ENCODE data around the gene MMP10. TPM values are rescaled to one million over a fixed set of nuclear protein-coding genes. Genes with fewer than 3 reads are reported as not detected.
"Not testable (repeated sequence)": the region's sequence is repeated elsewhere in the genome, so short reads cannot be mapped to it uniquely, and the experiment has no call there.

Gene MMP10
- total RNA-seq, 1 donor from 2014 or later = 2.0 TPM

DNA sequence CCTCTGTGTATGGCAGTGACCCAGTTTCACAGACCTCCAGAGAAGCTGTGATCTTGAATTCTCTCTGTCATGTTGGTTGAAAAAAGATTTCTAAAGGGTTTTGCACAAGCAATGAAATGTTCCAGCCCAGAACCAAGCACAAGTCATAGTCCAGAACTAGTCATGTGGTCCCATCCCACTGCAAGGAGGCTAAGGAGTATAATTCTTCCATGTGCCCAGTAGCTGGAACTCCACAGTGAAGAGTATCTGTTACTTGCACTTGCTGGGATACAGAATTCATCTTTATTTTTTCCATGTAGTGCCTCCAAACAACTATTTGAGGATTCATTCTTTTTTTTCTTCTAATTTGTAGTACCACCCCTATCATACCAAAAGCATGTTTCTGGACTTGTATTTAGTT lies 45.8 kb downstream of the MMP10 start:
- Mint-ChIP-seq H3K4me1 (ENCODE audit: unreplicated experiment) (no peaks in the 10 kb centered on the region), H3K27me3 (peaks cover 4% of the 10 kb centered on the region), H3K9me3 (no peaks in the 10 kb centered on the region), H3K27ac (no peak overlapping the region), H3K36me3 (no peaks in the 10 kb centered on the region), H3K4me3 (no peak overlapping the region)
- TF ChIP-seq, protein P1, sequence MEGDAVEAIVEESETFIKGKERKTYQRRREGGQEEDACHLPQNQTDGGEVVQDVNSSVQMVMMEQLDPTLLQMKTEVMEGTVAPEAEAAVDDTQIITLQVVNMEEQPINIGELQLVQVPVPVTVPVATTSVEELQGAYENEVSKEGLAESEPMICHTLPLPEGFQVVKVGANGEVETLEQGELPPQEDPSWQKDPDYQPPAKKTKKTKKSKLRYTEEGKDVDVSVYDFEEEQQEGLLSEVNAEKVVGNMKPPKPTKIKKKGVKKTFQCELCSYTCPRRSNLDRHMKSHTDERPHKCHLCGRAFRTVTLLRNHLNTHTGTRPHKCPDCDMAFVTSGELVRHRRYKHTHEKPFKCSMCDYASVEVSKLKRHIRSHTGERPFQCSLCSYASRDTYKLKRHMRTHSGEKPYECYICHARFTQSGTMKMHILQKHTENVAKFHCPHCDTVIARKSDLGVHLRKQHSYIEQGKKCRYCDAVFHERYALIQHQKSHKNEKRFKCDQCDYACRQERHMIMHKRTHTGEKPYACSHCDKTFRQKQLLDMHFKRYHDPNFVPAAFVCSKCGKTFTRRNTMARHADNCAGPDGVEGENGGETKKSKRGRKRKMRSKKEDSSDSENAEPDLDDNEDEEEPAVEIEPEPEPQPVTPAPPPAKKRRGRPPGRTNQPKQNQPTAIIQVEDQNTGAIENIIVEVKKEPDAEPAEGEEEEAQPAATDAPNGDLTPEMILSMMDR (conservative IDR thresholded peaks at IDR 0.05) = no peak
- no peak for DNase-seq (ENCODE audit: extremely low spot score, unreplicated experiment)

DNA sequence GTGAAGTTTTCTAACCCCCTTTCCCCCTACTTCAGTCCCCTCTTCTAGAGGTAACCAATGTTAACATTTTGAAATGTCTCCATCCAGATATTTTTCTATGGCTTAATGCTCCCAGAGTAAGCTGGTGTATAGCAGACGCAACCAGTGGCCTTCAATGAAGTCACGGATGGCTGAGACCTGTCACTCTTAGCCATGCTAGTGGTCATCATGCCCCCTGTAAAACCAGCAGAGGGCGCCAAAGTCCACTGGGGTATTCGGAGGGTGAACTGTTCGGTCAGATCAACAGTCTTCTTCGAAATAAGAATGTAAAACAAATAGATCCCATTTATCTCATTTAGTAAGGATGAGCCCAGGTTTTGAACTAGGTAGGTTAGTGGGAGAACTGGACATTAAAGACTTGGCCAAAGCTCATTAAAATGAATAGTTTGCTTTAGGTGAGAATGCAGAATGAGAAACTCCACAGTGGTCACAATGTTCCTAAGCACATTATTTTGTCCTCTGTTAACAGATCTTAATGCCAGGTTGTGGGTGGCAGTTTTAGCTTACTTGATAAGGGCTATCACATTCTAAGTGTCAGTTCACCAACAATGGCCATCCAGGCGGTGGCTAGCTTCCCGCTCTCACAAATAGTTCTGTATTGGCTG lies 47.1 kb downstream of the MMP10 start:
- Mint-ChIP-seq H3K36me3 (no peaks in the 10 kb centered on the region), H3K27me3 (peaks cover 4% of the 10 kb centered on the region), H3K9me3 (no peaks in the 10 kb centered on the region), H3K4me1 (ENCODE audit: unreplicated experiment) (no peaks in the 10 kb centered on the region), H3K27ac (no peak overlapping the region), H3K4me3 (no peak overlapping the region)
- DNase-seq (ENCODE audit: extremely low spot score, unreplicated experiment) = no peak
- TF ChIP-seq, protein P1 (conservative IDR thresholded peaks at IDR 0.05) = peak; percentile 73

DNA sequence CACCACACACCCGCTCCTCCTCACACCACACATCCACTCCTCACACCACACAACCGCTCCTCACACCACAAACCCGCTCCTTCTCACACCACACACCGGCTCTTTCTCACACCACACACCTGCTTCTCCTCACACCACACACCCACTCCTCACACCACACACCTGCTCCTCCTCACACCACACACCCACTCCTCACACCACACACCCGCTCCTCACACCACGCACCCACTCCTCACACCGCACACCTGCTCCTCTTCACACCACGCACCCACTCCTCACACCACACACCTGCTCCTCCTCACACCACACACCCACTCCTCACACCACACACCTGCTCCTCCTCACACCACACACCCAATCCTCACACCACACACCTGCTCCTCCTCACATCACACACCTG lies 49.5 kb downstream of the MMP10 start:
- not testable (repeated sequence) for H3K27ac Mint-ChIP-seq; H3K4me1 Mint-ChIP-seq (ENCODE audit: unreplicated experiment); H3K9me3 Mint-ChIP-seq; H3K4me3 Mint-ChIP-seq; DNase-seq (ENCODE audit: extremely low spot score, unreplicated experiment); H3K36me3 Mint-ChIP-seq; H3K27me3 Mint-ChIP-seq

DNA sequence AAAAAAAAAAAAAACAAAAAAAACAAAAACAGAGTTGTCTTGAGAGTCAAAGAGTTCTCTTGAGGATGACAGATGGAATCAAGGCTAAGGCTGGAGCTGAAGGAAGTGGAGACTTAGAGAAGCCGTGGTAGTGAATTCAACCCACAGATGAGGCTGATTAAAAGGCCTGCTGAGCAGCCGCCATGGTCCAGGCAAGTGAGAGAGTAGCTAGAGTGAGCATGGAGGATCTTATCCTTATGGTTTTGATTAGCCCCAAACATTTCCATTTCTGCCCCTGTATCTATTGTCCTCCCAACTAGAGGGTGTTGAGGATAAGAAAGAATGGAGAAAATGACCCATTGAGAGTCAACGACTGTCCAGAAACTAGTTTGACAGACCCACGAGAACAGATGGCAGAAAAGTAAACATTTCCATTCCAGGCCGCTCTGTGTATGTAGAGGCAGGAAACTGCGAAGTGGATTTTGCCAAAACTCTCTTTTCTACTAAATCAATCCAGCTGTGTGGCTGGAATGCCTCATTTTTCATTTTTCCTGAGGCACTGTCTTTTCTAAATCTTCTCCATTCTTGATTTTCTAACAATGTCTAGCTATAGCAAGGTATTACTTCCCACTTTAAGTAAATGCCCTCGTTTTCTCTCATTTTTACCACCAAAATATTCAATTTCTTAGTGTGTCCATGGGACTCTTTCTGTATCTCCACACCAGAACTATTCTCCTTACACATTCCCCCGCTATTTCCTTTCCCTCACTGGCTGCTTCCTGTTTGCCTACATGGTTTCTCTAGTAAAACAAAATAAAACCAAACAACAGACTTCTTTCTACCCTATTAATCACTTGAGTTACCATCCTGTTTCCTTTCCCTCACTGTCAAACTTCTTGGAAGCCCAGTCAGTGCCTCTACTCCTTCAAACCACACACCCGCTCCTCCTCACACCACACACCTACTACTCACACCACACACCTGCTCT lies 50.3 kb downstream of the MMP10 start:
- peaks cover 4% of the 10 kb centered on the region for H3K27me3 Mint-ChIP-seq
- no peaks in the 10 kb centered on the region for H3K36me3 Mint-ChIP-seq
- H3K9me3 Mint-ChIP-seq = no peaks in the 10 kb centered on the region
- H3K4me1 Mint-ChIP-seq (ENCODE audit: unreplicated experiment) = no peaks in the 10 kb centered on the region
- H3K4me3 Mint-ChIP-seq = no peak overlapping the region
- no peak overlapping the region for H3K27ac Mint-ChIP-seq
- no peak for DNase-seq (ENCODE audit: extremely low spot score, unreplicated experiment)
- TF ChIP-seq, protein P1 (conservative IDR thresholded peaks at IDR 0.05) = no peak

DNA sequence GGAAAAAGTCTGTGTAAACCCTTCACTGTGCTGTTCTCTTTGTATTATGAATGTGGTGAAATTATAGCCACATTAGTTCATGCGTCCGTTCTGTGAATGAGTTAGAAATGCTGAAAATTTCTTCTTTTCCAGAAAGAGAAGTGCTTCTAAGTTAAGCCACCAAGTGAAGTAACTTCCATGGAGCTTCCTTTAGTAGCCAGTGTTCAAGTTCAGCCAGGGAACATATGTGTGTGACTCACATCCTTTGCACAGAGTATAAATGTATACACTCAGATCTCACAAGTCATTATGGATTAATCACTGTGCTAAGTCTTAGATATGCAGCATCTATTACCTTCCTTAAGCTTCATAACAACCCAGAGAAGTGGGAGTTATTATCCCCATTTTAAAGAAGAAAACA lies 52.5 kb downstream of the MMP10 start:
- TF ChIP-seq, protein P1 (conservative IDR thresholded peaks at IDR 0.05) = no peak
- no peak overlapping the region for H3K4me3 Mint-ChIP-seq

DNA sequence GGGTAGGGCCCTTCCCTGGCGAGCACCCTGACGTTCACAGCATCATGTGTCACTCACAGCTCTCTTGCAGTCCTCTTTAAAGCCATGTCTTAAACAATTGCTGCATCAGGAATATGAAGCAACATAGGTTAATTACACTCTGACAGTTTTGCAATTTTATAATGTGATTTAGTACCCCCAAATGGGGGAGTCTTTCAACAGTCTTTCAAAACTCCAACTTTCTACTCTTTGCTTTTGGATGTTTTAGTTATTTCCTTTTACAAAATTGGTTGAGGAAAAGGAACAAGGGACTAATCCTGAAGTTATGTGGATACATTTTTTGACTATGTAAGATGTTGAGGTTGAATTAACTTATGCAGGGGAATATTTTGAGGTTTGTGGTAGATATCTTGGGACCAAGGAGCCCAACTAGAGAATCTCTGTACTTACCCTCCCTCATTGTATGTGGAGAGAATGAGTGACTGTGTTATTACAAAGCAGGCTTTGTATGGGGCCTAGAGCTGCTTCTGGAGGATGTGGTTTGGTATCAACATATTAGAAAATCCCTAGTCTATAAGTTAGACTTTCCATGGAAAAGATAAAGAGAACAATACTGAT lies 55.4 kb downstream of the MMP10 start, which contains the start of gene MMP8:
TSS of gene MMP8 (minus strand) at position 51 of the 597 bp plus-strand sequence. CDS start 99 bp downstream, outside the sequence.
- Mint-ChIP-seq H3K36me3 (no peaks in the 10 kb centered on the region), H3K27ac (no peak within 1 kb of the TSS), H3K9me3 (no peaks in the 10 kb centered on the region), H3K4me1 (ENCODE audit: unreplicated experiment) (no peaks in the 10 kb centered on the region), H3K4me3 (no peak within 1 kb of the TSS), H3K27me3 (no peaks in the 10 kb centered on the region)
- TF ChIP-seq, protein P1 (conservative IDR thresholded peaks at IDR 0.05) = no peak
- no peak for DNase-seq (ENCODE audit: extremely low spot score, unreplicated experiment)

More for the DNA sequence above, 52.5 kb downstream of the MMP10 start:
- no peaks in the 10 kb centered on the region for H3K4me1 Mint-ChIP-seq (ENCODE audit: unreplicated experiment)
- no peak for DNase-seq (ENCODE audit: extremely low spot score, unreplicated experiment)
- H3K27me3 Mint-ChIP-seq = no peaks in the 10 kb centered on the region
- no peaks in the 10 kb centered on the region for H3K9me3 Mint-ChIP-seq
- H3K27ac Mint-ChIP-seq = no peak overlapping the region
- no peaks in the 10 kb centered on the region for H3K36me3 Mint-ChIP-seq

Data from type B pancreatic cell (in vitro differentiated cells).